Measurements from ENCODE around the gene MAP3K3.

Gene MAP3K3

DNA sequence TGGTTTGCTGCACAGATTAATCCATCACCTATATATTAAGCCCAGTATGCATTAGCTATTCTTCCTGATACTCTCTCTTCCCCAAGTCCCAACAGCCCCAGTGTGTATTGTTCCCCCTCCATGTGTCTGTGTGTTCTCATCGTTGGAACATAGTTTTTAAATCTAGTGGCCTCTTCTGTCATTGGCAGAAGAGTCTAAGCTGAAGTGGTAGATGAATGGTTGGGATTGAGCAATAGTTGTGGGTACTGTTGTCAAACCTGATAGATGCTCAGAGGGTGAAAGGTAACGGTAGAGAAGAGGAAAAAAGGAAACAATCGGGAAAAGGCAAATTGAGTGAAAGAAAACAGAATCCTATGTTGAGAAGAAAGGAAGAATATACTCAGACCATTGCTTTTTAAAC lies 29.9 kb downstream of the MAP3K3 start:
- DNase-seq (ENCODE audit: low spot score), result no peak

DNA sequence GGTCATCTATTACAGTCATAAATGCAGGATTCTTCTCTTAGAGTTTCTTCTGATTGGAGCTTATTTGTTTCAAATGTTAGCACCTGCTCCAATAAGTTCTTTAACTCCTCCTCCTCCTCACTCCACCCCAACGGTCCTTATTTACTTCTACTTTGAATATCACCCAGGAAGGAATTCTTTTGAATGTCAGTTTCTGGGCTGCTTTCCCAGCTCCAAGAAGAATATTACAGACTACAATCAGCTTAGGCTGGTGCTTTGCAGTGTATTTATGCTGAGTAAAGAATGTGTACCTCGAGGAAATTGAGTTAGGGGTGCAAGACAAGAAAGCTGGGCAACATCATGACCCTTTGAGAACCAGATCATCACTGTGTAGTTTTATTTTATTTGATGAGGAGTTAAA lies 30.8 kb downstream of the MAP3K3 start:
- DNase-seq (ENCODE audit: low spot score), result no peak

- no peak for DNase-seq (ENCODE audit: low spot score)
Measured at GRCh38 chr17:63657786-63658185, 35.6 kb downstream of the MAP3K3 start.

DNA sequence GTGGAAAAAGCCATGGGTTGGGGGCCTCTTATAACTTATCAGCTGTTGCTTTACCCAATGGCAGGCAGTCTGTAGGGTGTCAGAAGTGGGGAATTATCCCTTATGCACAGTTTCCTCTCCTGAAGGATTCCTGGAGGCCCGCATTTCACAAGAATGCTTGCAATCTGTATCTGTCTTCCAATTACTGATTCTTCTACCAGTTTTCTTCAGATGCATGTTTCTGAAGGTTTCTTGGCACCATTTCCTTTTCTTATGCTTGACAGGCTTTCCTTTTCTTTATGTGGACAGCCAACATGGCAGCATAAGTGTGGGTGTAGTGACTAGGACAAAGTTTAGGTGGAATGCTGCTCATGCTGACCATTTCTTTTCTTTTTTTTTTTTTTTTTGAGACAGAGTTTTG lies 36.1 kb downstream of the MAP3K3 start:
- no peak for DNase-seq (ENCODE audit: low spot score)

DNA sequence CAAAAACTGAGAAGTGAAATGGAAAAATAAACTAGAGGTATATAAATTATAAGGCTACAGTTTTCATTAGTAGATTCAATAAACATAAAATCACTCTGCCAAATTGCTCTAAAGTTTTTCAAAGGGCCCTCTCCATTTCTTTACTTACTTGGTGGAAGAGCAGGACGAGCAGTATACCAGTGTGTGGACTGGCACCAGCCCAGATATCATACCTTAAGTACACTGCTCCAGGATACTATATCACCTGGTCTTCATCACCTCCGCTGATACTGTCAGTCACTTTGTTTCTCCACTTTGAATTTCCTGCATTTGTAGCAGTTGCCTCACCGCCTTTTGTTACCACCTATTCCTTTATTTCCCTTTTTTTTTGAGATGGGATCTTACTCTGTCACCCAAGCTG lies 37.6 kb downstream of the MAP3K3 start:
- no peak for DNase-seq (ENCODE audit: low spot score)

DNA sequence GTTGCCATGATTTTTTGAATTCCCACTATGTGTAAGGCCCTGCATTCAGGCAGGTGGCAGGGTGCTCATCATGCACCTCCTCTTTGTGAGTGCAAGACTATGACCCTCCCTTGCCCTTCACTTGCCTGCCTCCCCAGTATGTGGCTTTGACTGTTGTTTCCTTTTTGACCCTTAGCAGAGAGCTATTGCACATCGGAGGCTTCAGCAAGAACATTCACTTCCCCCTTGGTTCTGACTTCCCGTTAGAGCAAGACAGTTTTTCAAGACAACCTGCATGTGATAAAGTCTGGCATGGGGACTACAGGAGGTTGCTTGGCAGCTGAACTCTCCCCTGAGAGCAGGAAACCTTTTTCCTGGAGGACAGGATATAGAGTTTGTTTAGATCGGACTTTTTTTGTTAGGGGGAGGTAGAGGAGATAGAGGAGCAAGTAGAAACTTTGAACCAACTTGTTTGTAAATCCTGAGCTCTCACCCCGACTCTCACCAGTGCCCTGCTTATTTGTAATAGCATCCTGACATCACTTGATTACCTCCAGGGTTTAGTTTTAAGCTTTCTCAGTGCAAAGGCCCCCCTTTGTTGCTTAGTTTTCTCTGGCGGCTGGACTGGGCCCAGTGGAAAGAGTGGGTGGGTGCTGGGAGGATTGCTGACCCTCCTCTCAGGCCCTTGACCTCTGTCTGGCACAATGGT lies 43.5 kb downstream of the MAP3K3 start:
- no peak for DNase-seq (ENCODE audit: low spot score)

GRCh38 chr17:63672856-63673255 lies 50.6 kb downstream of the MAP3K3 start:
- no peak for DNase-seq (ENCODE audit: low spot score)

- no peak for DNase-seq (ENCODE audit: low spot score)
Measured at GRCh38 chr17:63675231-63675606, 53.0 kb downstream of the MAP3K3 start.

GRCh38 chr17:63675607-63676546 lies 53.7 kb downstream of the MAP3K3 start:
- peak; percentile 34 for DNase-seq (ENCODE audit: low spot score)

DNA sequence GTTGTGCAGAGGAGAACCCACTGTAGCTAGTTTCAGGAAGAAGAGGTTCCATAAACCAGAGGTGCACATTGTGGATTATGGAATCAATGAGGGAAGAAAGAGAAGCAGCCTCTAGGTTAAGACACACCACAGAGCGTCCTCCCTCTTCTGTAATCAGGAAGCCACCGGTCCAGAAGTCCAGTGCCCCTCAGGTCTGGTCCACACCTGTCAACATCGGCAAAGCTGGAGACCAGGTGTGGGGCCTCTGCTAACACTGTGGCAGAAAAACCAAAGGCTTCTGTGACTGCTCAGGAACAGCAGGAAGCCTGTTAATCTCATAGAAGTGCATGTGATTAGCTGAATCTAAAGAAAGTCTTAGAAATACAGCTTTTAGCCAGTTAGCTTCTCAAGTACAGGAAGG lies 54.4 kb downstream of the MAP3K3 start:
- DNase-seq (ENCODE audit: low spot score), result no peak

DNA sequence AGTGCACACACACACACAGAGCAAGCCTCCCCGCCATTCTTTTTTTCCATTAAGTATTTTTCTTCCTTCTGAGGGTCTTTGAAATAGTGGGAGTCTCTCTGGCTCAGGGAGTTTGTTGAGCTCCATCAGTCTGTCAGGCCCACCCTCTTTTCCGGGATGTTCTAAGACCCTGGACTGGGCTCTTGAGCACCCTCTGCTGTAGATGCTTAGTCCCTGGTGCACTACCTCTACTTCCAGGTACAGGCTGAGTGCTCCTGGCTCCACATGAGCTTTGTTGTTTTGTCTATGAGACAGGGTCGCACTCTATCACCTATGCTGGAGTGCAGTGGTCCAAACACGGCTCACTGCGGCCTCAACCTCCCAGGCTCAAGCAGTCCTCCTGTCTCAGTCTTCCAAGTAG lies 57.0 kb downstream of the MAP3K3 start:
- no peak for DNase-seq (ENCODE audit: low spot score)

- DNase-seq (ENCODE audit: low spot score), result no peak
Measured at GRCh38 chr17:63680700-63681099, 58.5 kb downstream of the MAP3K3 start.

DNA sequence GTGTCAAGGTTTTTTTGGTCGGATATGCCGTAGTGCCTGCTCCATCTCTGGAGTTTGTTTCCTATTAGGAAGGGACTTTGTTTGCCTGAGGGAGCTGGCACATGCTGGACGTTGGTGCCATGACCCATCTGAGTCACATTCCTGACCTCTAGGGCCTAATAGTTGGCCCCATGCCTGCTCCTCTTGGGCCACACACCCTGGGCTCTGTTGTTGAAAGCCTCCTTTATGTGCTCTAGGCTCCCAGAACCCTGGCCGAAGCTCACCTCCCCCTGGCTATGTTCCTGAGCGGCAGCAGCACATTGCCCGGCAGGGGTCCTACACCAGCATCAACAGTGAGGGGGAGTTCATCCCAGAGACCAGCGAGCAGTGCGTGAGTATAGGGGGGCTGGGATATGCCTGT lies 59.3 kb downstream of the MAP3K3 start:
- no peak for DNase-seq (ENCODE audit: low spot score)

- no peak for DNase-seq (ENCODE audit: low spot score)
Measured at GRCh38 chr17:63682441-63682840, 60.2 kb downstream of the MAP3K3 start.

- DNase-seq (ENCODE audit: low spot score), result no peak
Measured at GRCh38 chr17:63682981-63683380, 60.8 kb downstream of the MAP3K3 start.

GRCh38 chr17:63685041-63685440 lies 62.8 kb downstream of the MAP3K3 start:
- DNase-seq (ENCODE audit: low spot score), result no peak

DNA sequence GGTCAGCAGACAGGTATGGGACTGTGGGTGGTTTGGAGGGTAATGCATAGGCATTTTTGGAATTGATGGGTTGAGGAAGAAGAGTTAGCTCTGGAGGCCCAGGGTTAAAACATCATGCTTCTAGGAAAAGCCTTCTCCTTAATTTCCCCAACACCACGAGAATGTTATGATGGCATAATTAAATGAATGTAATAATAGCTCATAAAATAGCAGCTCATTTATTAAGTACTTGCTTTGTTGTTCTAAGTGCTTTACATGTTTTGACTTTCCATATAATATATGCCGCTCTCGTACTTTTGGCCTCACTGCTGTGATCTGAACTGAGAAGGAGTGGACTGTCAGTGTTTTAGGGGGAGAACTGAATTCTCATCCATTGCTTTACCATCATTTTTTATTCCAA lies 63.4 kb downstream of the MAP3K3 start:
- DNase-seq (ENCODE audit: low spot score), result no peak

DNA sequence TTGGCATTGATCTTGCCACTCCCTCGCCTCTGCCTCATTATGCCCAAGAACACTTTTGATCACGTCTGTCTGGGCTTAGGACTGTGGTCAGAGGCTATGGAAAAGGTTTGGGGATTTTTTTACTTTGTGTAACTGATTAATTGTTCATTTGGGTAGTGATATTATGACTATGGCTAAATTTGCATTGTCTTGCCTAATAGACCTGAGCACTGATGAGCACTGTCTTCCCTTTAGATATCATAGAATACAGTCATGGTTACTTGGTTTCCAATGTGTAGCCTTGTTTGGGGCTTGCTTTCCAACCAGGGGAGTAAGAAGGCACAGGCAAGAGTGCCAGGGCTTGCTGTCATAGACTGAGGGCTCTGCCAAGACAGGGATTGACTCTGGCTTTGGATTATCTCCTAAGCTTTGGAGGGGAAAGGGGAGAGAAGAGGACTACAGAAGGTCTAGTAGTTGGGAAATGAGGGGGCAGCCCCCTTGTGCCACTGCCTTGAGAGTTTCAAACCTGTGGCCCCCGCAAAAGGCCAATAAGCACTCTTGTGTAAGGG lies 64.0 kb downstream of the MAP3K3 start:
- no peak for DNase-seq (ENCODE audit: low spot score)

GRCh38 chr17:63688396-63689020 lies 66.3 kb downstream of the MAP3K3 start:
- DNase-seq (ENCODE audit: low spot score), result no peak

GRCh38 chr17:63689479-63689878 lies 67.3 kb downstream of the MAP3K3 start:
- DNase-seq (ENCODE audit: low spot score), result no peak

DNA sequence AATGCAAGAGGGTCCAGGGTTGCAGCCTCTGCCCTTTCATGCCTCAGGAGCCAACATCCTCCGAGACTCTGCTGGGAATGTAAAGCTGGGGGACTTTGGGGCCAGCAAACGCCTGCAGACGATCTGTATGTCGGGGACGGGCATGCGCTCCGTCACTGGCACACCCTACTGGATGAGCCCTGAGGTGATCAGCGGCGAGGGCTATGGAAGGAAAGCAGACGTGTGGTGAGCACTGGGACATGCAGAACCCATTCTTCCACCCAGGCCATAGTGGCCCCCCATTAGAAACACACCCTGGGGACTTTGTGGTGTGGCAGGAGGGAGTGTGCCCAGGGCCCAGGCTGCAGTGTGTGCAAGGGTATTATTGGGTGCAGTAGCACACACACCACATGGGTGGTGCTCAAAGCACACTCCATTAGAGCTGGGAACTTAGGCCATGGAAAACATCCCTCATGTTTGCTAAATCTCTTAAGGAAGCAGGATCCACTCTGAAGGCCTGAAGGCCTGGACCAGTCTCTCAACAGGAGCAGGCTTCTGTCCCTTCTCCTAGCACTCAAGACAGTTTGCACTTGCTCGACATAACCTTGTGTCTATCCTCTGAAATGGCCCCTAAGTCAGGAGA lies 70.1 kb downstream of the MAP3K3 start:
- DNase-seq (ENCODE audit: low spot score), result no peak

GRCh38 chr17:63693411-63694113 lies 71.3 kb downstream of the MAP3K3 start:
- DNase-seq (ENCODE audit: low spot score), result no peak

Data from SW480 (cell line).